Esophagus squamous epithelium (tissue), 5 donors: Measurements from ENCODE around the gene RAPGEF5. TPM values are rescaled to one million over a fixed set of nuclear protein-coding genes. Genes with fewer than 3 reads are reported as not detected.

ENCODE experiments used
- DNase-seq: peaks from one replicate; lab custom pipeline; 2025; lab: John Stamatoyannopoulos, UW
- H3K27ac ChIP-seq, 4 donors: fragments of 200-600 bp; sonication (generic); one replicate each; pipeline ENCODE4 v1.5.1; 2016 to 2019; ENCODE audit warnings: mild to moderate bottlenecking in 1 of 4
- H3K27me3 ChIP-seq, 4 donors: fragments of 200-600 bp; sonication (generic); 1 replicate in 3 of 4; 2 replicates in 1 of 4; pipeline versions ENCODE4 v1.5.1 to v1.6.0; 2017 to 2021; ENCODE audit warnings: antibody characterized with exemption in 1 of 4
- H3K36me3 ChIP-seq, 3 donors: fragments of 200-600 bp; sonication (generic); one replicate each; pipeline ENCODE4 v1.5.1; 2016 to 2019
- H3K4me1 ChIP-seq, 3 donors: fragments of 200-600 bp; sonication (generic); one replicate each; pipeline ENCODE4 v1.5.1; 2017 to 2019
- H3K4me3 ChIP-seq, 4 donors: fragments of 200-600 bp; sonication (generic); 1 replicate in 3 of 4; 2 replicates in 1 of 4; pipeline ENCODE4 v1.5.1; 2016 to 2019; ENCODE audit warnings: mild to moderate bottlenecking in 2 of 4, moderate library complexity in 1 of 4
- H3K9me3 ChIP-seq, 3 donors: fragments of 200-600 bp; sonication (generic); one replicate each; pipeline ENCODE4 v1.5.1; 2016 to 2019
- POLR2A ChIP-seq, 4 donors: fragments of 450-650 bp; IDR thresholded peaks; one replicate each; pipeline ENCODE4 v1.6.1; 2017; ENCODE audit warnings: antibody characterized with exemption in 4 of 4, mild to moderate bottlenecking in 4 of 4, moderate library complexity in 3 of 4
- WGBS, 2 donors: methylation state at CpG; one replicate each; pipeline ENCODE4 v1.1.5; 2018; 5-methylcytosine and 5-hydroxymethylcytosine counted together
- intact Hi-C: fragments of 100-400 bp; cut with DNase I; formaldehyde crosslinking; loops from one replicate; pipeline ENCODE4 v1.15.0; 2022
- total RNA-seq, 4 donors: library from RNA; depleted of rRNA; stranded (reverse); fragments of >200 nt; gene quantifications; one replicate each; pipeline ENCODE4 v1.1.0, GENCODE V29; 2016
- TF ChIP-seq, protein P1 (sequence below), 6 experiments: fragments of 450-650 bp in 4 of 6; fragments of 200-600 bp in 2 of 6; sonication (generic) in 2 of 6; IDR thresholded peaks; one replicate each; pipeline ENCODE4 v1.5.1; 2016 to 2019; ENCODE audit warnings: antibody characterized with exemption in 6 of 6, mild to moderate bottlenecking in 4 of 6, moderate library complexity in 4 of 6
- donor health status: DM: yes; HTN: yes; CAD: no.

Gene RAPGEF5
- total RNA-seq, 4 donors from 2014 or later = 16.9 to 50.5 (median 38.4) TPM

DNA sequence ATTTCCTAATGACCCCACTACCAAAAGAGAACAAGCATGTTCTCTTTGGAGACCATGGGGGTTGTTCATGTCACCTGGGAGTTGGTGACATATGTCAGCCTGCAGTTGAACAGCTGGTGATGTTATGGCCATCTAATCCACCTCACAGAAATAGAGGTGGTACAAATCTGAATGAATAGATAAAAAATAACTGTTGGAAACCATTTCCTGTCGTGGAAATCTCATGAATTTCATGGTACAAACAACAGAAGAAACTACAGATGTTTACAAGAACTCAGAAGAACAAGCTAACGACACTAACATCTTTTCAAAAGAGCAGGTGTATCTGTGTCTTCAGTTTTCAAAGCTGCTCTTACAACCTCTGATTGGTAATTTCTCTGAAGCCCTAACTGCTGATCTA, 81.3 kb downstream of the RAPGEF5 start:
- 61 to 77% methylated on average over 2 of the region's 2 CpGs for WGBS, 2 donors
- Histone ChIP-seq H3K36me3 (no peaks in the 10 kb centered on the region), H3K27ac (no peak overlapping the region), H3K4me3 (no peak overlapping the region), H3K27me3 (no peaks in the 10 kb centered on the region), H3K4me1 (peaks cover 0 to 15% (median 0%) of the 10 kb centered on the region in 3 donors), H3K9me3 (no peaks in the 10 kb centered on the region)
- TF ChIP-seq, protein P1, sequence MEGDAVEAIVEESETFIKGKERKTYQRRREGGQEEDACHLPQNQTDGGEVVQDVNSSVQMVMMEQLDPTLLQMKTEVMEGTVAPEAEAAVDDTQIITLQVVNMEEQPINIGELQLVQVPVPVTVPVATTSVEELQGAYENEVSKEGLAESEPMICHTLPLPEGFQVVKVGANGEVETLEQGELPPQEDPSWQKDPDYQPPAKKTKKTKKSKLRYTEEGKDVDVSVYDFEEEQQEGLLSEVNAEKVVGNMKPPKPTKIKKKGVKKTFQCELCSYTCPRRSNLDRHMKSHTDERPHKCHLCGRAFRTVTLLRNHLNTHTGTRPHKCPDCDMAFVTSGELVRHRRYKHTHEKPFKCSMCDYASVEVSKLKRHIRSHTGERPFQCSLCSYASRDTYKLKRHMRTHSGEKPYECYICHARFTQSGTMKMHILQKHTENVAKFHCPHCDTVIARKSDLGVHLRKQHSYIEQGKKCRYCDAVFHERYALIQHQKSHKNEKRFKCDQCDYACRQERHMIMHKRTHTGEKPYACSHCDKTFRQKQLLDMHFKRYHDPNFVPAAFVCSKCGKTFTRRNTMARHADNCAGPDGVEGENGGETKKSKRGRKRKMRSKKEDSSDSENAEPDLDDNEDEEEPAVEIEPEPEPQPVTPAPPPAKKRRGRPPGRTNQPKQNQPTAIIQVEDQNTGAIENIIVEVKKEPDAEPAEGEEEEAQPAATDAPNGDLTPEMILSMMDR (IDR thresholded peaks at IDR 0.05) = no peak
- TF ChIP-seq POLR2A (IDR thresholded peaks at IDR 0.05) = no peak
- intact Hi-C loops = no loop called here
- no peak for DNase-seq

DNA sequence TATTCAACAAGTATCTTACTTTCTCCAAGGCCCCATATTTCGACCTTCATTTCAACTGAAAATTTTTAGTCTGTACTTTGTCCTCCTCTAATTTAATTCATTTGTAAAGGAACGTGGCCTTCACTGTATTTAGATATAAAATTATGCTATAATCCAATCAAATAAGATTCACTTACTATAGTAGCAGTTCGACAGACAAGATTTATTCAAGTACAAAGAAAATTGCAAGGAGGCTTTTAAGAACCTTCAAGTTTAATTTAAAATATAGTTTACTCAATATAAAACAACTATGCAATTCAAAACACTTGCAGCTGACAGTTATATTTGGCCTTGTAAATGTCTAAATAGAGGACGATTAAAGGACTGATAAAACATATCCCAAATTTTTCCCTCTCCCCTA, 85.6 kb downstream of the RAPGEF5 start:
- H3K36me3 ChIP-seq = peaks cover 0 to 5% (median 0%) of the 10 kb centered on the region in 3 donors
- intact Hi-C loops = no loop called here
- DNase-seq = no peak
- no peak overlapping the region for H3K4me3 ChIP-seq
- H3K9me3 ChIP-seq = no peaks in the 10 kb centered on the region
- no peak overlapping the region for H3K27ac ChIP-seq
- WGBS, 2 donors = 72 to 78% methylated on average over 4 of the region's 4 CpGs
- peaks cover 0 to 20% (median 10%) of the 10 kb centered on the region in 3 donors for H3K4me1 ChIP-seq
- TF ChIP-seq POLR2A (IDR thresholded peaks at IDR 0.05) = no peak
- TF ChIP-seq, protein P1 (IDR thresholded peaks at IDR 0.05) = no peak
- H3K27me3 ChIP-seq = no peaks in the 10 kb centered on the region

DNA sequence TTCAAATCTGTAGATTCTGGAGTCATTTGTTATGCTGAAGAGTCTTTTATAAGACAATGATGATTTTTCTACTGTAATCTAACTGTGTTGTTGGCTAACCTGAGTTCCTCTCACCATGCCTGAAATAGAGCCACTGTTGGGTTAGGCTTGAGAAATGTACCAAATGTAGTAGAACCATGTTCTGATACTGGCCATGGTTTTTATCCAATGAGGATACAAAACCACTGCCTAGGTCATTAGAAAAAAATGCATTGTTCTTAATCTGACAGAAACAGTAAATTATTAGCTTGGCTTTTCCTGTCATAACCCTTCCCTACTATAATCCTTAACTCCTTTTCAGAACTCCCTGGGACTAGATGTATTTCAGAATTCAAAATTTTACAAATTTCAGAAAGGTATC, 86.6 kb downstream of the RAPGEF5 start:
- Histone ChIP-seq H3K27ac (no peak overlapping the region), H3K9me3 (no peaks in the 10 kb centered on the region), H3K4me1 (peaks cover 0 to 20% (median 10%) of the 10 kb centered on the region in 3 donors), H3K27me3 (no peaks in the 10 kb centered on the region), H3K36me3 (peaks cover 0 to 9% (median 0%) of the 10 kb centered on the region in 3 donors), H3K4me3 (no peak overlapping the region)
- DNase-seq = no peak
- intact Hi-C loops = no loop called here
- TF ChIP-seq, protein P1 (IDR thresholded peaks at IDR 0.05) = no peak
- no peak for TF ChIP-seq POLR2A (IDR thresholded peaks at IDR 0.05)

DNA sequence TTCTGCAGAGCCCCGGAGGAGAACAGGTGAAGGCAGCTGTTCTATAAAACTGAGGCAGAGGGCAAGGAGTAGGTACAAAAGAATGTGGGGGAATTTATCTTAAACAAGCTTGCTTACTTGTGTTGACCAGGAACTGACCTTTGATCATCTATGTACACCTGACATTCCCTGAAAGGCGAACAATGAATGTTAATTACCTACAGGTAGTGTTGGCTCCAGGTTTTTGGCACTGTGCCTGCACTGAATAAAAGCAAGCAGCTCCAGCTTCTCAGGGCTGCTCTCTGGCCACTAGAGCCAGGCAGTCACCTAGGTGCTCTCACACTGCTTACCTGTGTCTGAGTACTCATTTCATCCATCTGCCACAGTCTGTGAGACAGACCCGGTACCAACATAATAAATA, 87.0 kb downstream of the RAPGEF5 start:
- no peak for DNase-seq

DNA sequence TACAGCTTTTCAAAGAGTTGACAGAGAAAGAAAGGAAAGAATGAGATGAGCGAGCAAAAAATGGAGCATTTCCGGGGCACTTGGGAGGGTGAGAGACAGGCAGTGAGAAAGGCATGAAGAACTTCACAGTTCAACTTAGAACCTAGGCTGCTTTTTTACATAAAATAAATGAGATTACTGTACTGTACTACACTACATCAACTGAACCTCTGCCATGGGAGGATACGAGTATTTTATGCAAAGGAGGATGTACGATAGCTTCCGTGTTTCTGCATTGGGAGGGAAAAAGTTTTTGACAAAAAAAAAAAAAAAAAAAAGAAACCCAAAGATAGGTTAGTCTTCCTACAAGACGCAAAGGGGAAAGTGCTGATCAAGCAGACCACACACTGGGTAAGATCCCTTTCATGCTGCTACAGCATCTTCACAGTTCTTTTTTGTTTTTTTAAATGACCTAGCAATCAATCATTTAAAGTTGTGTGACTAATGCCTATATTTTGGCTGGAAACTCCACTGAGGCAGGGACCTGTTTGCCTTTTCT, 88.0 kb downstream of the RAPGEF5 start:
- Histone ChIP-seq H3K4me1 (peaks cover 0 to 20% (median 10%) of the 10 kb centered on the region in 3 donors), H3K9me3 (no peaks in the 10 kb centered on the region), H3K4me3 (no peak overlapping the region), H3K27me3 (no peaks in the 10 kb centered on the region), H3K36me3 (peaks cover 0 to 13% (median 0%) of the 10 kb centered on the region in 3 donors), H3K27ac (no peak overlapping the region)
- 54 to 62% methylated on average over 6 of the region's 6 CpGs for WGBS, 2 donors
- no peak for DNase-seq
- TF ChIP-seq, protein P1 (IDR thresholded peaks at IDR 0.05) = no peak
- TF ChIP-seq POLR2A (IDR thresholded peaks at IDR 0.05) = no peak
- intact Hi-C loops = no loop called here

More for the DNA sequence above, 87.0 kb downstream of the RAPGEF5 start:
- TF ChIP-seq, protein P1 (IDR thresholded peaks at IDR 0.05) = no peak
- TF ChIP-seq POLR2A (IDR thresholded peaks at IDR 0.05) = no peak
- 48 to 64% methylated on average over 3 of the region's 3 CpGs for WGBS, 2 donors
- no peak overlapping the region for H3K4me3 ChIP-seq
- peaks cover 0 to 13% (median 0%) of the 10 kb centered on the region in 3 donors for H3K36me3 ChIP-seq
- H3K27ac ChIP-seq = no peak overlapping the region
- H3K4me1 ChIP-seq = peaks cover 0 to 20% (median 10%) of the 10 kb centered on the region in 3 donors
- no peaks in the 10 kb centered on the region for H3K27me3 ChIP-seq
- no peaks in the 10 kb centered on the region for H3K9me3 ChIP-seq
- intact Hi-C loops = no loop called here
